Ascending aorta (tissue), 2 donors: ENCODE results near the gene RFLNA. TPM values are rescaled to one million over a fixed set of nuclear protein-coding genes. Genes with fewer than 3 reads are reported as not detected.

Experiments
- DNase-seq, 2 donors: peaks; one replicate each; pipeline ENCODE4 v3.0.0-alpha.2; 2019; ENCODE audit warnings: low spot score in 2 of 2
- H3K27ac ChIP-seq, 2 donors: fragments of 200-600 bp; sonication (generic); one replicate each; pipeline ENCODE4 v1.5.1; 2016 to 2017; ENCODE audit warnings: mild to moderate bottlenecking in 1 of 2
- H3K27me3 ChIP-seq: fragments of 200-600 bp; sonication (generic); one replicate; pipeline ENCODE4 v1.5.1; 2017
- H3K36me3 ChIP-seq, 2 donors: fragments of 200-600 bp; sonication (generic); one replicate each; pipeline ENCODE4 v1.5.1; 2016
- H3K4me1 ChIP-seq, 2 donors: fragments of 200-600 bp; sonication (generic); one replicate each; pipeline ENCODE4 v1.5.1; 2016 to 2017; ENCODE audit warnings: mild to moderate bottlenecking in 1 of 2
- H3K4me3 ChIP-seq, 2 donors: fragments of 200-600 bp; sonication (generic); one replicate each; pipeline ENCODE4 v1.5.1; 2016 to 2017; ENCODE audit warnings: mild to moderate bottlenecking in 1 of 2
- H3K9me3 ChIP-seq, 2 donors: fragments of 200-600 bp; sonication (generic); one replicate each; pipeline ENCODE4 v1.5.1; 2016
- intact Hi-C: fragments of 100-400 bp; cut with DNase I; formaldehyde crosslinking; loops from one replicate; pipeline ENCODE4 v1.15.1; 2023
- total RNA-seq: library from RNA; depleted of rRNA; stranded (reverse); fragments of >200 nt; gene quantifications from one replicate; pipeline ENCODE4 v1.1.0, GENCODE V29; 2016
- TF ChIP-seq, protein P1 (sequence below), 3 experiments: fragments of 200-600 bp in 2 of 3; fragments of 450-650 bp in 1 of 3; sonication (generic) in 2 of 3; IDR thresholded peaks; one replicate each; pipeline ENCODE4 v1.5.1; 2016 to 2019; ENCODE audit warnings: antibody characterized with exemption in 3 of 3, mild to moderate bottlenecking in 1 of 3, moderate library complexity in 1 of 3

Gene RFLNA, protein sequence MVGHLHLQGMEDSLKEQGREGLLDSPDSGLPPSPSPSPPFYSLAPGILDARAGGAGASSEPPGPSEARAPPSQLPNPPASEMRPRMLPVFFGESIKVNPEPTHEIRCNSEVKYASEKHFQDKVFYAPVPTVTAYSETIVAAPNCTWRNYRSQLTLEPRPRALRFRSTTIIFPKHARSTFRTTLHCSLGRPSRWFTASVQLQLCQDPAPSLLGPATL
- not detected for total RNA-seq

DNA sequence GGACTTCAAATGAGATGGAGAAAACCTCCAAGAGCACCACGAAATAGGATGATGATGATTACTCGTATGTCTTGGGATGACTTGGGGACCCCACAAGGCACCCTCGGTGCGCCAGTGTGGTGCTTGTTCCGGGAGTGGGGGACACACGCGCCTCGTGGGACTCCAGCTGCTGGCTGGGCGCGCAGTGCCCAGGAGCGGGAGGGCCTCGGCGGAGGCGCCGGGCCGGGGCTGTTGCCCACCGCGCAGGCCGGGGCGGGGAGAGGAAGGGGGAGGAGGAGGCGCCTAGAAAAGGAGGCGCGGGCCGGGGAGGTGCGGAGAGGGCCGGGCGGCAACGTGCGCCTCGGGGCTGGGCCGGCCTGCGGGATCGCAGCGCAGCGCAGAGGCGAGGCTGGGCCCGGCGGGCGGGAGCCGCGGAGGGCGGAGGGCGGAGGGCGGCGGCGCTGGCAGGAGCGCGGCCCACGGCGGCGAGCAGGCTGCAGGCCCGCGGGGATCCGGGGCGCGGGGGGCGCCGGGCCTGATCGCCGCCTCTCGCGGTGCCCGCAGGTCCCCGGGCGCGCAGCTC lies at the start of gene RFLNA:
Gene RFLNA, plus strand, starts transcription at position 314 of the 562 bp plus-strand sequence. CDS start 337 bp downstream, outside the sequence.
- Histone ChIP-seq H3K27me3 (no peaks in the 10 kb centered on the region), H3K4me3 (peak within 1 kb of the TSS; percentile 48 to 67), H3K27ac (no peak within 1 kb of the TSS), H3K36me3 (no peaks in the 10 kb centered on the region), H3K4me1 (peaks cover 7 to 22% of the 10 kb centered on the region in 2 donors), H3K9me3 (no peaks in the 10 kb centered on the region)
- intact Hi-C loops, result no loop called here
- DNase-seq, result no peak
- TF ChIP-seq, protein P1, sequence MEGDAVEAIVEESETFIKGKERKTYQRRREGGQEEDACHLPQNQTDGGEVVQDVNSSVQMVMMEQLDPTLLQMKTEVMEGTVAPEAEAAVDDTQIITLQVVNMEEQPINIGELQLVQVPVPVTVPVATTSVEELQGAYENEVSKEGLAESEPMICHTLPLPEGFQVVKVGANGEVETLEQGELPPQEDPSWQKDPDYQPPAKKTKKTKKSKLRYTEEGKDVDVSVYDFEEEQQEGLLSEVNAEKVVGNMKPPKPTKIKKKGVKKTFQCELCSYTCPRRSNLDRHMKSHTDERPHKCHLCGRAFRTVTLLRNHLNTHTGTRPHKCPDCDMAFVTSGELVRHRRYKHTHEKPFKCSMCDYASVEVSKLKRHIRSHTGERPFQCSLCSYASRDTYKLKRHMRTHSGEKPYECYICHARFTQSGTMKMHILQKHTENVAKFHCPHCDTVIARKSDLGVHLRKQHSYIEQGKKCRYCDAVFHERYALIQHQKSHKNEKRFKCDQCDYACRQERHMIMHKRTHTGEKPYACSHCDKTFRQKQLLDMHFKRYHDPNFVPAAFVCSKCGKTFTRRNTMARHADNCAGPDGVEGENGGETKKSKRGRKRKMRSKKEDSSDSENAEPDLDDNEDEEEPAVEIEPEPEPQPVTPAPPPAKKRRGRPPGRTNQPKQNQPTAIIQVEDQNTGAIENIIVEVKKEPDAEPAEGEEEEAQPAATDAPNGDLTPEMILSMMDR (IDR thresholded peaks at IDR 0.05), result no peak

DNA sequence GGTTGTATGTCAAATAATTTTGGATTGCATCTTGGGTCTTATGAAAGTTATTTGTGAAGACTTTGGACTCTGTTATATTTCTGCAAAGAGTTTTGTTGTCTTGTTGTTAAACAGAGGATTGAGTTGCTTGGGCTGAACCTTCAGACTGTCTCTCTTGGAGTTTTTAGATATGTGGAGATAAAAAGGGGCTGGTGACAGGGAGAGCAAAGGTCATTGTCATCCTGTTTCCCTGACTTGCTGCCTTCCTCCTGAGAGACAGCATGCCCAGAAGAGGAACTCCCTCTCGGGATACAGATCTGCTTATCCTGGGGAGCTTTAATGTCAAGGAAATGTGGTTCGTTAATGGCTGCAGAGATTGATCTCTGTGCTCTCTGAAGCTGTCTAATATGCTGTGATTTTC lies 47.6 kb upstream of the RFLNA start:
- peaks cover 0 to 12% of the 10 kb centered on the region in 2 donors for H3K9me3 ChIP-seq
- no peaks in the 10 kb centered on the region for H3K36me3 ChIP-seq
- no peak overlapping the region for H3K4me3 ChIP-seq
- H3K27me3 ChIP-seq, result no peaks in the 10 kb centered on the region
- intact Hi-C loops, result no loop called here
- DNase-seq, result no peak
- H3K4me1 ChIP-seq, result no peaks in the 10 kb centered on the region
- H3K27ac ChIP-seq, result no peak overlapping the region
- TF ChIP-seq, protein P1 (IDR thresholded peaks at IDR 0.05), result no peak

DNA sequence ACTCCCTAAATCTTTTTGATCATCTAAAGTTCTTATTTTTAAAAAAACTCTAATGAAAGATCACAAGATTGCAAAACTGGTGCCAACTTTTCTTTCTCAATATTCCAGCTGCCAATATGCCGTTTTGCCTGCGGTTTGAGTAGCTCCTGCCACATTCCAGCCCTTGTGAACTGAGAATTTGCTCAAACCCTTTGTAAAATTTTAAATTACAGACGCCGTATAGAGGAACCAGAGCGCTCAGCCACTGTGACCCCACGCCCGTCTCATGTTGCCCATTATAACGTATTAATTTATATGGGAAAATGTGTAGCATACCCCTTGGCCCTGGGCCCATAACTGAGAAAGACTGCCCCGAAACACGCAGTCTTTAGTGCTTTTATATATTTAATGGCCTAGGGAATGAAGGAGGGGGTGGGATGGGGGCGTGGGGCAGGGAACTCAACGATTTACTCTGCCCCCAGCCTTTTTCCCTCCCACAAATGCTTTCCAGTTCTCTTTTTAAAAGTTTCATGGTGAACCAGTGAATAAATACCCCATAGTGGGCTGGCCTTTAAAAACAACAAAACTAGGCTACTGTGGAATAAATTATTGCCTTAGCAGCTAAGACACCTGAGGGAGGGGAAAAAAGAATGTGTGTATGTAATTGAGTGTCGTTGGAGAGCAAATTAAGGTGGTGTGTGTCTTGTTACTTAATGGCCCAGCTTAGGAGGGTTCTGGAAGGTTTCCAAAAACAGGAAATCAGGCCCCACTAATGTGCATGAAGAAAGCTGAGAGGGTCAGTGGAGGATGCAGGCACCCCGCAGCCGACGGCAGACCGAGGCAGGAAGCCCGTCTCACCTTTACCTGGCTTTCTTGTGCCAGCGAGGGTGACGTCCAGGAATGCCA lies 45.7 kb upstream of the RFLNA start:
- DNase-seq, result no peak
- no peak overlapping the region for H3K27ac ChIP-seq
- H3K36me3 ChIP-seq, result no peaks in the 10 kb centered on the region
- TF ChIP-seq, protein P1 (IDR thresholded peaks at IDR 0.05), result no peak
- no peaks in the 10 kb centered on the region for H3K27me3 ChIP-seq
- no peak overlapping the region for H3K4me3 ChIP-seq
- no peaks in the 10 kb centered on the region for H3K4me1 ChIP-seq
- peaks cover 0 to 12% of the 10 kb centered on the region in 2 donors for H3K9me3 ChIP-seq
- intact Hi-C loops, result no loop called here

DNA sequence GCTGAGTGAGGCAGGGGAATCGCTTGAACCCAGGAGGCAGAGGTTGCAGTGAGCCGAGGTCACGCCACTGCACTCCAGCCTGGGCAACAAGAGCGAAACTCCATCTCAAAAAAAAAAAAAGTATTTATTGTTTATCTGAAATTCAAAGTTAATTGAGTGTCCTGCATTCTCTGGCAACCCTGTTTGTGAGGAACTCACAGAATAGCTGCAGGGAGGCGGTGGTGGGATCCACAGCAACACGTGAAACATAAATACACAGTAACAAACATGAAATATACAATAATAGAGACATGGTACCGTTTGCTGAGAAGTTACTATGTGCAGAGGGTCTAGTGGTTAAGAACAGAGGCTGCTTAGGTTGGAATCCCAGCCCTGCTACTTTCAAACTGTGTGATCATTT lies 43.7 kb upstream of the RFLNA start:
- Histone ChIP-seq H3K27me3 (no peaks in the 10 kb centered on the region), H3K9me3 (peaks cover 0 to 12% of the 10 kb centered on the region in 2 donors), H3K27ac (no peak overlapping the region), H3K4me3 (no peak overlapping the region), H3K4me1 (no peaks in the 10 kb centered on the region), H3K36me3 (no peaks in the 10 kb centered on the region)
- DNase-seq, result no peak
- TF ChIP-seq, protein P1 (IDR thresholded peaks at IDR 0.05), result no peak
- intact Hi-C loops, result no loop called here

DNA sequence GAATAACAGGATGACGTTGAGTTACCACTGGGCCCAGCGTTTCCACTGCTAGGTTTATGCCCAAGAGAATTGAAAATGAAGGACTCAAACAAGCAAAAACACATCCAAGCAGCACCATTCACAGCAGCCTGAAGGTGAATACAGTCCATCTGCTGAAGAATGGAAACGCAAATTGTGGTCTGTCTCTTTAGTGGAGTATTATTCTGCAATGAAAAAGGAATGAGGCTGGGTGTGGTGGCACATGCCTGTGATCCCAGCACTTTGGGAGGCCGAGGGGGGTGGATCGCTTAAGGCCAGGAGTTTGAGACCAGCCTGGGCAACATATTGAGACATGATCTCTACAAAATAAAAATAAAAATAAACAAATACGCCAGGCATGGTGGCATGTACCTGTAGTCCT lies 41.9 kb upstream of the RFLNA start:
- intact Hi-C loops, result no loop called here
- Histone ChIP-seq H3K27me3 (no peaks in the 10 kb centered on the region), H3K36me3 (no peaks in the 10 kb centered on the region), H3K4me3 (no peak overlapping the region), H3K27ac (no peak overlapping the region), H3K4me1 (no peaks in the 10 kb centered on the region), H3K9me3 (no peaks in the 10 kb centered on the region)
- no peak for DNase-seq
- TF ChIP-seq, protein P1 (IDR thresholded peaks at IDR 0.05), result no peak
